RWPE2 (cell line): Measurements from ENCODE around the gene PET117.

ENCODE experiments used
- ATAC-seq: fragments of 200-7000 bp; cut with Tn5 transposase; 3 replicates; pipeline ENCODE4 v1.9.1; 2021; ENCODE audit warnings: low read depth
- DNase-seq: peaks from one replicate; pipeline ENCODE4 v3.0.0-alpha.2; 2020; ENCODE audit warnings: low spot score
- H3K27ac ChIP-seq: fragments of 450-650 bp; 2 replicates; pipeline ENCODE4 v1.5.1; 2017; ENCODE audit warnings: mild to moderate bottlenecking; ENCODE audit not compliant: poor library complexity, severe bottlenecking
- H3K27me3 ChIP-seq: fragments of 250-450 bp; sonication (Bioruptor Pico); 2 replicates; pipeline ENCODE4 v1.5.1; 2021; ENCODE audit warnings: mild to moderate bottlenecking, moderate library complexity; ENCODE audit not compliant: insufficient read depth, poor library complexity, severe bottlenecking
- H3K36me3 ChIP-seq: fragments of 250-450 bp; sonication (Bioruptor Pico); 2 replicates; pipeline ENCODE4 v1.5.1; 2020; ENCODE audit warnings: low read depth, mild to moderate bottlenecking, moderate library complexity
- H3K4me1 ChIP-seq: fragments of 250-450 bp; sonication (Bioruptor Pico); 2 replicates; pipeline ENCODE4 v1.5.1; 2021; ENCODE audit warnings: mild to moderate bottlenecking, moderate library complexity; ENCODE audit not compliant: insufficient read depth, poor library complexity, severe bottlenecking
- H3K4me3 ChIP-seq: fragments of 250-450 bp; sonication (Bioruptor Pico); 2 replicates; pipeline ENCODE4 v1.5.1; 2021; ENCODE audit warnings: mild to moderate bottlenecking, moderate library complexity; ENCODE audit not compliant: severe bottlenecking
- H3K9me3 ChIP-seq: fragments of 250-450 bp; sonication (Bioruptor Pico); 2 replicates; pipeline ENCODE4 v1.5.1; 2021; ENCODE audit warnings: mild to moderate bottlenecking, moderate library complexity; ENCODE audit not compliant: severe bottlenecking
- CTCF ChIP-seq: fragments of 450-650 bp; IDR thresholded peaks from one replicate; pipeline ENCODE4 v1.5.1; 2017; ENCODE audit warnings: mild to moderate bottlenecking, moderate library complexity; ENCODE audit not compliant: poor library complexity, severe bottlenecking

Gene PET117

GRCh38 chr20:18138639-18139583, 1.2 kb downstream of the PET117 start:
- no peak for DNase-seq
- no peak for TF ChIP-seq CTCF
- Histone ChIP-seq H3K4me1 (peaks cover 4% of the 10 kb centered on the region), H3K36me3 (peaks cover 13% of the 10 kb centered on the region), H3K4me3 (peak overlapping the region; percentile 76), H3K9me3 (no peaks in the 10 kb centered on the region), H3K27ac (peak overlapping the region; percentile 63), H3K27me3 (no peaks in the 10 kb centered on the region)
- ATAC-seq = no peak

DNA sequence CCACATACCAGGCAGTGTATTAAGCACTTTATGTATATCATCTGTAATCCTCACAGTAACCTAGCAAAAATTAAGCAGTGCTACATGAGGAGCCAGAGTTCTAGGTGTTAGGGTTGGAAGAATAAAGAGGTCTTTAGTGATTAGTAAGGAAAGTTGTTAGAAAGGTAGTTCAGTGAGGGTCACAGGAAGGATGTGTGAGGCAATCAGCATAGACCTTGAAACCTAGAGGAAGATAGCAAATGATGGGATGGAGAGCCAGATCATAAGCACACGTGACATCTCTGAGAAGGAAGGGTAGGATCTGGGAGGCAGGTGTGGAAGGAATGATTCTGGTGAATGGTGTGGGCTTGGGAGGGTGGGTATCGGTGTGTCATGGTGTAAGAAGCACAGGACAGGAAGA, 2.2 kb downstream of the PET117 start:
- TF ChIP-seq CTCF = no peak
- no peak overlapping the region for H3K27ac ChIP-seq
- peaks cover 11% of the 10 kb centered on the region for H3K4me1 ChIP-seq

GRCh38 chr20:18144541-18145099, 7.0 kb downstream of the PET117 start:
- Histone ChIP-seq H3K27ac (peak overlapping the region; percentile 57), H3K36me3 (peaks cover 37% of the 10 kb centered on the region), H3K27me3 (no peaks in the 10 kb centered on the region), H3K9me3 (no peaks in the 10 kb centered on the region), H3K4me1 (peaks cover 15% of the 10 kb centered on the region), H3K4me3 (no peak overlapping the region)
- peak; percentile 99 for ATAC-seq
- DNase-seq = no peak
- no peak for TF ChIP-seq CTCF

More for the DNA sequence above, 2.2 kb downstream of the PET117 start:
- H3K9me3 ChIP-seq = no peaks in the 10 kb centered on the region
- H3K36me3 ChIP-seq = peaks cover 13% of the 10 kb centered on the region
- no peaks in the 10 kb centered on the region for H3K27me3 ChIP-seq
- DNase-seq = no peak
- no peak for ATAC-seq
- H3K4me3 ChIP-seq = no peak overlapping the region

GRCh38 chr20:18154342-18154741, 16.7 kb downstream of the PET117 start:
- Histone ChIP-seq H3K27me3 (no peaks in the 10 kb centered on the region), H3K4me1 (no peaks in the 10 kb centered on the region), H3K36me3 (peaks cover 69% of the 10 kb centered on the region), H3K4me3 (no peak overlapping the region), H3K27ac (no peak overlapping the region), H3K9me3 (no peaks in the 10 kb centered on the region)
- ATAC-seq = no peak
- TF ChIP-seq CTCF = no peak
- no peak for DNase-seq
